ENCODE data around the gene PHYHD1. TPM values are rescaled to one million over a fixed set of nuclear protein-coding genes. Genes with fewer than 3 reads are reported as not detected.
A peak's percentile ranks its signal among the peaks of the same experiment; 100 is the strongest.

PHYHD1 gene
- total and polyA plus RNA-seq, 2 of the 13 experiments (the other 11 are each of a cell fraction or from before 2014, with no cell fraction given), result 10.6 to 25.3 TPM

DNA sequence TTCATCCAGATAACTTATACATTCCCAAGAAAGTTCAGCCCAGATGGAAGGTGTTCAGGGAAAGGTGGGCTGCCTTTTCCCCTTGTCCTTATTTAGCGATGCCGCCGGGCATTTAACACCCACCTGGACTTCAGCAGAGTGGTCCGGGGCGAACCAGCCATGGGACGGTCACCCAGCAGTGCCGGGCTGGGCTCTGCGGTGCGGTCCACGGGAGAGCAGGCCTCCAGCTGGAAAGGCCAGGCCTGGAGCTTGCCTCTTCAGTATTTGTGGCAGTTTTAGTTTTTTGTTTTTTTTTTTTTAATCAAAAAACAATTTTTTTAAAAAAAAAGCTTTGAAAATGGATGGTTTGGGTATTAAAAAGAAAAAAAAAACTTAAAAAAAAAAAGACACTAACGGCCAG, 4.0 kb upstream of the PHYHD1 start:
- WGBS (ENCODE audit: low lambda C conversion rate), result 80% methylated on average over 11 of the region's 11 CpGs
- ATAC-seq, result no peak
- Histone ChIP-seq H3K4me1 (ENCODE audit: insufficient read depth, low read length) (peaks cover 97% of the 10 kb centered on the region), H3K36me3 (replicated peaks in 1 of 2; ENCODE audit: control insufficient read depth in 1 of 2, insufficient read depth in 2 of 2, low read length in 2 of 2) (peaks cover 7 to 16% of the 10 kb centered on the region in 2 experiments), H3K27ac (ENCODE audit: extremely low read length, insufficient read depth, low read length) (peak overlapping the region; percentile 74), H2AFZ (ENCODE audit: low read length) (no peak overlapping the region), H3K27me3 (ENCODE audit: control insufficient read depth in 1 of 2, insufficient read depth in 2 of 2, low read length in 2 of 2) (no peaks in the 10 kb centered on the region), H3K9ac (ENCODE audit: insufficient read depth, low read depth, low read length) (peak overlapping the region; percentile 14; the same call in 1 of the 2 replicates), H3K4me2 (ENCODE audit: low read depth, low read length) (peak overlapping the region; percentile 27; the same call in 1 of the 2 replicates), H4K20me1 (ENCODE audit: insufficient read depth, low read length) (no peaks in the 10 kb centered on the region), H3K9me3 (ENCODE audit: low read length) (no peaks in the 10 kb centered on the region), H3K79me2 (ENCODE audit: insufficient read depth, low read length) (peaks cover 11% of the 10 kb centered on the region), H3K4me3 (replicated peaks in 1 of 3; ENCODE audit: insufficient read depth in 1 of 3, low read depth in 2 of 3, low read length in 3 of 3) (peak overlapping the region in 1 of 3 experiments; percentile 33; a peak in 2 of 6 replicates)
- intact Hi-C loops (cut with micrococcal nuclease; ENCODE audit: unreplicated experiment) (no loop called here), in situ Hi-C loops (cut with HindIII; ENCODE audit: extremely low pct_ligation_motif_present, low pct_unique_long_range_greater_than_20kb) (no loop called here)
- FAIRE-seq, result no peak
- no peak for DNase-seq (ENCODE audit: low spot score)
- 0 out of 2 replicates have a peak, but pooled peaks have one; percentile 13 for TF ChIP-seq KDM2A (CRISPR knock-in tag; IDR thresholded peaks at IDR 0.05; ENCODE audit: borderline replicate concordance, low read depth)
- no peak for TF ChIP-seq ZNF337 (CRISPR knock-in tag; IDR thresholded peaks at IDR 0.05; ENCODE audit: borderline replicate concordance, low read depth)
- TF ChIP-seq, protein P1, sequence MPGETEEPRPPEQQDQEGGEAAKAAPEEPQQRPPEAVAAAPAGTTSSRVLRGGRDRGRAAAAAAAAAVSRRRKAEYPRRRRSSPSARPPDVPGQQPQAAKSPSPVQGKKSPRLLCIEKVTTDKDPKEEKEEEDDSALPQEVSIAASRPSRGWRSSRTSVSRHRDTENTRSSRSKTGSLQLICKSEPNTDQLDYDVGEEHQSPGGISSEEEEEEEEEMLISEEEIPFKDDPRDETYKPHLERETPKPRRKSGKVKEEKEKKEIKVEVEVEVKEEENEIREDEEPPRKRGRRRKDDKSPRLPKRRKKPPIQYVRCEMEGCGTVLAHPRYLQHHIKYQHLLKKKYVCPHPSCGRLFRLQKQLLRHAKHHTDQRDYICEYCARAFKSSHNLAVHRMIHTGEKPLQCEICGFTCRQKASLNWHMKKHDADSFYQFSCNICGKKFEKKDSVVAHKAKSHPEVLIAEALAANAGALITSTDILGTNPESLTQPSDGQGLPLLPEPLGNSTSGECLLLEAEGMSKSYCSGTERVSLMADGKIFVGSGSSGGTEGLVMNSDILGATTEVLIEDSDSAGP (CRISPR knock-in tag; IDR thresholded peaks at IDR 0.05; ENCODE audit: borderline replicate concordance), result peak; percentile 0
- TF ChIP-seq ZNF446 (CRISPR knock-in tag; IDR thresholded peaks at IDR 0.05), result no peak
- TF ChIP-seq ZNF331 (CRISPR knock-in tag; IDR thresholded peaks at IDR 0.05), result peak; percentile 99
- TF ChIP-seq GPN1 (CRISPR knock-in tag; IDR thresholded peaks at IDR 0.05; ENCODE audit: borderline replicate concordance), result no peak
- peak; percentile 13; the same call in 1 of the 2 replicates for TF ChIP-seq ZNF501 (CRISPR knock-in tag; IDR thresholded peaks at IDR 0.05)
- TF ChIP-seq NAIF1 (CRISPR knock-in tag; IDR thresholded peaks at IDR 0.05; ENCODE audit: borderline replicate concordance), result peak; percentile 30; the same call in 1 of the 2 replicates
- ChIA-PET CTCF (ENCODE audit: low intra/inter-chr PET ratio, low total read pairs) (no interaction called here), POLR2A (interaction anchor here (0.7 to 1.1 kb wide), 5 partner anchors 31 to 54 kb away, joined by 3 to 4 read pairs (median 3); no protein-coding TSS in a partner anchor)
- no TSS peak for BruUV-seq (replicated peaks)
